ENCODE data around the gene INSRR. TPM values are rescaled to one million over a fixed set of nuclear protein-coding genes. Genes with fewer than 3 reads are reported as not detected.

INSRR gene
- total RNA-seq, 4 donors from 2014 or later: not detected

GRCh38 chr1:156869455-156869854, 10.5 kb upstream of the INSRR start:
- TF ChIP-seq POLR2A (IDR thresholded peaks at IDR 0.05) (no peak), CTCF (IDR thresholded peaks at IDR 0.05) (no peak)
- DNase-seq: no peak
- Histone ChIP-seq H3K4me3 (replicated peaks in 1 of 3) (no peak overlapping the region), H3K27ac (no peak overlapping the region), H3K9me3 (no peaks in the 10 kb centered on the region), H3K4me1 (no peaks in the 10 kb centered on the region), H3K27me3 (no peaks in the 10 kb centered on the region), H3K36me3 (no peaks in the 10 kb centered on the region)
- WGBS, 2 donors: 90 to 91% methylated on average over 8 to 9 of the region's 9 CpGs
- intact Hi-C loops (cut with DNase I): no loop called here

- no peaks in the 10 kb centered on the region for H3K27me3 ChIP-seq
These were observed 9.4 kb upstream of the INSRR start for GRCh38 chr1:156868341-156868740.

GRCh38 chr1:156866249-156866909, 7.5 kb upstream of the INSRR start:
- TF ChIP-seq POLR2A (IDR thresholded peaks at IDR 0.05) (no peak), CTCF (IDR thresholded peaks at IDR 0.05) (no peak)
- Histone ChIP-seq H3K36me3 (no peaks in the 10 kb centered on the region), H3K27ac (no peak overlapping the region), H3K4me3 (replicated peaks in 1 of 3) (no peak overlapping the region), H3K9me3 (no peaks in the 10 kb centered on the region), H3K4me1 (no peaks in the 10 kb centered on the region), H3K27me3 (peaks cover 4% of the 10 kb centered on the region)
- intact Hi-C loops (cut with DNase I): no loop called here
- WGBS, 2 donors: 44 to 45% methylated on average over 7 to 12 of the region's 12 CpGs
- no peak for DNase-seq

More at GRCh38 chr1:156868341-156868740, 9.4 kb upstream of the INSRR start:
- H3K36me3 ChIP-seq: no peaks in the 10 kb centered on the region
- intact Hi-C loops (cut with DNase I): no loop called here
- H3K4me3 ChIP-seq (replicated peaks in 1 of 3): no peak overlapping the region
- no peaks in the 10 kb centered on the region for H3K9me3 ChIP-seq
- WGBS, 2 donors: 64 to 76% methylated on average over 9 to 13 of the region's 13 CpGs
- DNase-seq: no peak
- no peak for TF ChIP-seq POLR2A (IDR thresholded peaks at IDR 0.05)
- TF ChIP-seq CTCF (IDR thresholded peaks at IDR 0.05): no peak
- no peak overlapping the region for H3K27ac ChIP-seq
- no peaks in the 10 kb centered on the region for H3K4me1 ChIP-seq

GRCh38 chr1:156865865-156866248, 6.9 kb upstream of the INSRR start:
- 67 to 75% methylated on average over 4 of the region's 4 CpGs for WGBS, 2 donors
- Histone ChIP-seq H3K27me3 (peaks cover 9% of the 10 kb centered on the region), H3K36me3 (no peaks in the 10 kb centered on the region), H3K27ac (no peak overlapping the region), H3K9me3 (no peaks in the 10 kb centered on the region), H3K4me3 (replicated peaks in 1 of 3) (no peak overlapping the region), H3K4me1 (peaks cover 2 to 4% of the 10 kb centered on the region in 2 donors)
- intact Hi-C loops (cut with DNase I): no loop called here
- TF ChIP-seq CTCF (IDR thresholded peaks at IDR 0.05) (no peak), POLR2A (IDR thresholded peaks at IDR 0.05) (no peak)
- no peak for DNase-seq

- no peak for DNase-seq
- intact Hi-C loops (cut with DNase I): no loop called here
- Histone ChIP-seq H3K27me3 (peaks cover 15% of the 10 kb centered on the region), H3K4me3 (replicated peaks in 1 of 3) (no peak overlapping the region), H3K27ac (no peak overlapping the region), H3K36me3 (no peaks in the 10 kb centered on the region), H3K4me1 (peaks cover 8 to 10% of the 10 kb centered on the region in 2 donors), H3K9me3 (no peaks in the 10 kb centered on the region)
- no peak for TF ChIP-seq POLR2A (IDR thresholded peaks at IDR 0.05)
- WGBS, 2 donors: 83 to 85% methylated on average over 9 of the region's 9 CpGs
These were observed 6.3 kb upstream of the INSRR start for GRCh38 chr1:156865258-156865657.

Data from thyroid gland (tissue), 4 donors.